GM19025 (cell line): ENCODE results near the gene THSD1.
"Not testable (repeated sequence)": the region's sequence is repeated elsewhere in the genome, so short reads cannot be mapped to it uniquely, and the experiment has no call there.

ENCODE experiments used
- ATAC-seq: cut with Tn5 transposase; IDR thresholded peaks from one replicate; pipeline ENCODE4 v1.9.1; 2021; ENCODE audit warnings: mild to moderate bottlenecking, low read depth, moderate library complexity; ENCODE audit not compliant: unreplicated experiment

THSD1 gene

GRCh38 chr13:52362169-52362887 is 43.6 kb downstream of the THSD1 start:
- not testable (repeated sequence) for ATAC-seq

GRCh38 chr13:52361225-52361624 is 44.7 kb downstream of the THSD1 start:
- no peak for ATAC-seq

GRCh38 chr13:52359534-52359933 is 46.4 kb downstream of the THSD1 start:
- ATAC-seq, result no peak

DNA sequence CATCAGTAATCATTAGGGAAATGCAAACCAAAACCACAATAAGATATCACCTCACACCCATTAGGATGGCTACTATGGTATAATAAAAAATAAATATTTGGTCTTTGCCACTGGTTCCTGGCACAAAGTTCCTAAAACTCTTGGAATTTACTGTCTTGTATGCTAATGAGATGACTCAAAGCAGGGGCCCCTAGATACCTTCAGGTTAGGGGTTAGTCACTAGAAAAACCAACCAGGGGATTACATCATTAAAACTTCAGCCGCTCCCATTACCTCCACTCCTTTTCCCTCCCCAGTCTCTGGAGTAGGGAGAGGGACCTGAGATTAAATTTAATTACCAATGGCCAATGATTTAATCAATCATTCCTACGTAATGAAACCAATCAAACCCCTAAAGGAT is 49.6 kb downstream of the THSD1 start:
- ATAC-seq, result no peak

GRCh38 chr13:52353193-52353592 is 52.8 kb downstream of the THSD1 start:
- ATAC-seq, result no peak

- no peak for ATAC-seq
These were observed 56.8 kb downstream of the THSD1 start for GRCh38 chr13:52348983-52349780.

GRCh38 chr13:52348071-52348470 is 57.9 kb downstream of the THSD1 start:
- ATAC-seq, result no peak

- ATAC-seq, result no peak
These were observed 60.2 kb downstream of the THSD1 start for GRCh38 chr13:52345631-52346251.

DNA sequence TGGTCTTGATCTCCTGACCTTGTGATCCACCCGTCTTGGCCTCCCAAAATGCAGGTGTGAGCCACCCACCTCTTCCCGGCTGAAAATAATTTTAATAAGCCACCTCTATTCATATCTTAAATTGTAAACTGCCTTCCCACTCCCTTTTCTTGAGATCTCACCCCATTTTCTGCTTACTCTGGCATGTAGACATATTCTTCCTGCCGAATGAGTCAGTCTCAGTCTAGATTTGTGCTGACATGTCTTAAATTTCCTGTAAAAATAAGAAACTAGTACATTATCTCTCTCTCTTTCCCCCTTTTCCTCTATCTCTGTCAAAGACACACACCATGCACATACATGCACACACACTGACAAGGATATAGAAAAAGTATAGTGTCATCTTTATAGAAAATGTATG is 60.9 kb downstream of the THSD1 start:
- ATAC-seq, result no peak

- no peak for ATAC-seq
These were observed 61.9 kb downstream of the THSD1 start for GRCh38 chr13:52344108-52344507.

GRCh38 chr13:52342203-52342602 is 63.8 kb downstream of the THSD1 start:
- not testable (repeated sequence) for ATAC-seq

GRCh38 chr13:52337828-52338455 is 68.0 kb downstream of the THSD1 start:
- not testable (repeated sequence) for ATAC-seq

DNA sequence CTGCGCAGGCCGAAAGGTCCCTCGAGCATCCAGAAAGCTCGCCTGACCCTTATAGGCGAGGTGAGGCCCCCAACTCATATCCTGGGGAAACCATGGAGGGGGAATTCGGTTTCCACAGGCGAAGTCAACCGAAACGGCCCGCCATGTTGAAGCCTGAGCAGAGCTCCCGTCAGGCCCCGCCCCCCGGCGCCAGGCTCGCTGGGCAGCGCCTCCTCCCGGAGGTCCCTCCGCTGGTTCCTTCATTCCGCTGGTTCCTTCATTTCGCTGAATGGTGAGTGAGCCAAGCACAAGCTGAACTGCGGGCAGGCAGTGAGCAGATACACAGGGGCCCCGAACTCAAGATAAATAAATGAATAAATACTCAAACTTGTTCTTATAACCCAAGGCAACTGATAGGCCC is 71.9 kb downstream of the THSD1 start:
- ATAC-seq, result not testable (repeated sequence)

GRCh38 chr13:52331844-52332243 is 74.1 kb downstream of the THSD1 start:
- not testable (repeated sequence) for ATAC-seq
